GF-D8 (cell line): Measurements from ENCODE around the gene LRMDA.
"Not testable (repeated sequence)": the region's sequence is repeated elsewhere in the genome, so short reads cannot be mapped to it uniquely, and the experiment has no call there.

Source experiments
- DNase-seq: peaks from one replicate; lab custom pipeline; 2025; lab: John Stamatoyannopoulos, UW

LRMDA gene

GRCh38 chr10:76051007-76051936, 619.8 kb downstream of the LRMDA start:
- DNase-seq = no peak

- DNase-seq = no peak
Measured at GRCh38 chr10:76052682-76053503, 621.5 kb downstream of the LRMDA start.

- DNase-seq = no peak
Measured at GRCh38 chr10:76055466-76055865, 624.0 kb downstream of the LRMDA start.

GRCh38 chr10:76055963-76056362, 624.5 kb downstream of the LRMDA start:
- no peak for DNase-seq

- not testable (repeated sequence) for DNase-seq
Measured at GRCh38 chr10:76060993-76061392, 629.6 kb downstream of the LRMDA start.

- DNase-seq = no peak
Measured at GRCh38 chr10:76066457-76066856, 635.0 kb downstream of the LRMDA start.

GRCh38 chr10:76067447-76067846, 636.0 kb downstream of the LRMDA start:
- no peak for DNase-seq

GRCh38 chr10:76068856-76069255, 637.4 kb downstream of the LRMDA start:
- no peak for DNase-seq

- DNase-seq = no peak
Measured at GRCh38 chr10:76070916-76071315, 639.5 kb downstream of the LRMDA start.

- DNase-seq = no peak
Measured at GRCh38 chr10:76071653-76072365, 640.4 kb downstream of the LRMDA start.

GRCh38 chr10:76072384-76072783, 641.0 kb downstream of the LRMDA start:
- no peak for DNase-seq

GRCh38 chr10:76073524-76073923, 642.1 kb downstream of the LRMDA start:
- DNase-seq = no peak

- DNase-seq = no peak
Measured at GRCh38 chr10:76074659-76075058, 643.2 kb downstream of the LRMDA start.

GRCh38 chr10:76080451-76080850, 649.0 kb downstream of the LRMDA start:
- no peak for DNase-seq

- no peak for DNase-seq
Measured at GRCh38 chr10:76080991-76081390, 649.6 kb downstream of the LRMDA start.

GRCh38 chr10:76082232-76082631, 650.8 kb downstream of the LRMDA start:
- no peak for DNase-seq

- DNase-seq = no peak
Measured at GRCh38 chr10:76082956-76083355, 651.5 kb downstream of the LRMDA start.

- DNase-seq = no peak
Measured at GRCh38 chr10:76085002-76085816, 653.8 kb downstream of the LRMDA start.

- no peak for DNase-seq
Measured at GRCh38 chr10:76085817-76086167, 654.4 kb downstream of the LRMDA start.

GRCh38 chr10:76086170-76086760, 654.8 kb downstream of the LRMDA start:
- DNase-seq = no peak
